Keratinocyte (primary cell): ENCODE measurements around the gene CLPSL2. TPM values are rescaled to one million over a fixed set of nuclear protein-coding genes. Genes with fewer than 3 reads are reported as not detected.

Source experiments
- DNase-seq: peaks from one replicate; pipeline ENCODE4 v3.0.0-alpha.2; 2011; ENCODE audit warnings: low read depth, missing footprints, low spot score
- FAIRE-seq: peaks from 2 replicates; lab custom pipeline; 2011; peaks lifted over from hg19 to GRCh38; lab: Jason Lieb, UNC
- H2AFZ ChIP-seq: 2 replicates; pipeline ENCODE4 v1.6.0; 2012; ENCODE audit warnings: low read length, control low read depth, inconsistent platforms; ENCODE audit not compliant: control insufficient read depth
- H3K27ac ChIP-seq: 2 replicates; pipeline ENCODE4 v1.5.1; 2011; ENCODE audit warnings: low read length; ENCODE audit not compliant: control insufficient read depth, insufficient read depth
- H3K27me3 ChIP-seq: 3 replicates; pipeline ENCODE4 v1.6.0; 2011; ENCODE audit warnings: low read length; ENCODE audit not compliant: control insufficient read depth, insufficient read depth; ENCODE audit errors: extremely low read depth
- H3K36me3 ChIP-seq, 2 experiments: 2 replicates in 1 of 2; 3 replicates in 1 of 2; pipeline ENCODE4 v1.5.1; 2011; ENCODE audit warnings: low read length in 2 of 2, mild to moderate bottlenecking in 1 of 2; ENCODE audit not compliant: control insufficient read depth in 2 of 2, insufficient read depth in 2 of 2; ENCODE audit errors: extremely low read depth in 1 of 2
- H3K4me1 ChIP-seq: 3 replicates; pipeline ENCODE4 v1.5.1; 2011; ENCODE audit warnings: low read length; ENCODE audit not compliant: control insufficient read depth, insufficient read depth; ENCODE audit errors: extremely low read depth
- H3K4me2 ChIP-seq: 3 replicates; pipeline ENCODE4 v1.6.0; 2011; ENCODE audit warnings: low read depth, low read length; ENCODE audit not compliant: control insufficient read depth, insufficient read depth; ENCODE audit errors: extremely low read depth
- H3K4me3 ChIP-seq, 3 experiments: fragments of 200-600 bp in 1 of 3; sonication (generic) in 1 of 3; 2 replicates in 2 of 3; 3 replicates in 1 of 3; pipeline ENCODE4 v1.5.1; 2011 to 2016; ENCODE audit warnings: low read length in 3 of 3, mild to moderate bottlenecking in 3 of 3, control low read depth in 2 of 3, inconsistent platforms in 1 of 3, low read depth in 1 of 3, mixed read lengths in 1 of 3, mixed run types in 1 of 3, moderate library complexity in 1 of 3; ENCODE audit not compliant: control insufficient read depth in 2 of 3, insufficient read depth in 2 of 3; ENCODE audit errors: extremely low read depth in 1 of 3
- H3K79me2 ChIP-seq: 2 replicates; pipeline ENCODE4 v1.6.0; 2012; ENCODE audit warnings: low read length; ENCODE audit not compliant: control insufficient read depth, insufficient read depth
- H3K9ac ChIP-seq: 3 replicates; pipeline ENCODE4 v1.6.0; 2011; ENCODE audit warnings: low read length; ENCODE audit not compliant: control insufficient read depth, insufficient read depth; ENCODE audit errors: extremely low read depth
- H3K9me1 ChIP-seq: 3 replicates; pipeline ENCODE4 v1.6.0; 2011; ENCODE audit warnings: low read length; ENCODE audit not compliant: control insufficient read depth, insufficient read depth; ENCODE audit errors: extremely low read depth
- H3K9me3 ChIP-seq: 2 replicates; pipeline ENCODE4 v1.5.1; 2012; ENCODE audit warnings: low read depth, low read length; ENCODE audit not compliant: control insufficient read depth
- H4K20me1 ChIP-seq: 3 replicates; pipeline ENCODE4 v1.6.0; 2011; ENCODE audit warnings: low read length; ENCODE audit not compliant: control insufficient read depth, insufficient read depth; ENCODE audit errors: extremely low read depth
- EZH2 ChIP-seq: IDR thresholded peaks from one replicate; pipeline ENCODE4 v1.6.1; 2012; ENCODE audit warnings: inconsistent platforms, mild to moderate bottlenecking, low read length, moderate library complexity
- dilution Hi-C: fragments of 300-500 bp; cut with MboI; formaldehyde crosslinking; loops from one replicate; pipeline ENCODE4 v1.7.0; 2020; ENCODE audit warnings: low sequenced_read_pairs; ENCODE audit not compliant: extremely low pct_ligation_motif_present
- polyA plus RNA-seq, 5 experiments: library from polyadenylated mRNA; depleted of rRNA in 3 of 5; stranded (reverse) in 3 of 5; stranded (forward) in 1 of 5; unstranded in 1 of 5; fragments of >200 nt; gene quantifications; 1 replicate in 1 of 5; 2 replicates in 3 of 5; 3 replicates in 1 of 5; pipeline versions ENCODE4 v1.2.1 to v1.2.3, GENCODE V29; 2011 to 2012; ENCODE audit warnings: missing spikeins in 2 of 5, low read depth in 1 of 5, low replicate concordance in 1 of 5
- TF ChIP-seq, protein P1 (sequence below), 3 experiments: IDR thresholded peaks in 1 of 3; conservative IDR thresholded peaks in 1 of 3; optimal IDR thresholded peaks in 1 of 3; 2 replicates in 2 of 3; 3 replicates in 1 of 3; pipeline versions ENCODE3 to v1.5.1; 2011; ENCODE audit warnings: low read length in 3 of 3, mild to moderate bottlenecking in 3 of 3, moderate library complexity in 2 of 3, control low read depth in 1 of 3, inconsistent platforms in 1 of 3; ENCODE audit not compliant: insufficient read depth in 2 of 3; ENCODE audit errors: extremely low read depth in 1 of 3

Gene CLPSL2
- polyA plus RNA-seq, 1 donor (not counting 4 experiments of a cell fraction or from before 2014, with no cell fraction given), result not detected

DNA sequence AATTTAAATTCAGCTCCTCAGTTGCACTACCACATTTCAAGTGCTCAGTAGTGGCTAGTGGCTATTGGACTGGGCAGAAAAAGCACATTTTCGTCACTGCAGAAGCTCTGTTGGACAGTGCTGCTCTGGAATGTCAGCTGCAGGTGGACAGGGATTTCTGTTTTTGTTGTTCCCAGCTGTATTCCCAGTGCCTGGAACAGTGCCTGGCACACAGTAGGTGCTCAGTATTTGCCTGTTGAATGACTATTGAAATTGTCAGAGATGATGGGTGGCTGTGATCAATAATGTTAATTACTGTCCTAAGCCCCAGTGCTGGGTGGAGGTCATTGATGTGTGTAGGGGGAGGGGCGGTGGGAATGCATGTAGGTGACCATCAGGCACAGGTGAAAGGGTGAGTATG is 9.9 kb downstream of the CLPSL2 start:
- TF ChIP-seq, protein P1, sequence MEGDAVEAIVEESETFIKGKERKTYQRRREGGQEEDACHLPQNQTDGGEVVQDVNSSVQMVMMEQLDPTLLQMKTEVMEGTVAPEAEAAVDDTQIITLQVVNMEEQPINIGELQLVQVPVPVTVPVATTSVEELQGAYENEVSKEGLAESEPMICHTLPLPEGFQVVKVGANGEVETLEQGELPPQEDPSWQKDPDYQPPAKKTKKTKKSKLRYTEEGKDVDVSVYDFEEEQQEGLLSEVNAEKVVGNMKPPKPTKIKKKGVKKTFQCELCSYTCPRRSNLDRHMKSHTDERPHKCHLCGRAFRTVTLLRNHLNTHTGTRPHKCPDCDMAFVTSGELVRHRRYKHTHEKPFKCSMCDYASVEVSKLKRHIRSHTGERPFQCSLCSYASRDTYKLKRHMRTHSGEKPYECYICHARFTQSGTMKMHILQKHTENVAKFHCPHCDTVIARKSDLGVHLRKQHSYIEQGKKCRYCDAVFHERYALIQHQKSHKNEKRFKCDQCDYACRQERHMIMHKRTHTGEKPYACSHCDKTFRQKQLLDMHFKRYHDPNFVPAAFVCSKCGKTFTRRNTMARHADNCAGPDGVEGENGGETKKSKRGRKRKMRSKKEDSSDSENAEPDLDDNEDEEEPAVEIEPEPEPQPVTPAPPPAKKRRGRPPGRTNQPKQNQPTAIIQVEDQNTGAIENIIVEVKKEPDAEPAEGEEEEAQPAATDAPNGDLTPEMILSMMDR (optimal IDR thresholded peaks at IDR 0.05 in 1 of 3, IDR thresholded peaks at IDR 0.05 in 1 of 3, conservative IDR thresholded peaks at IDR 0.05 in 1 of 3; ENCODE audit: extremely low read depth in 1 of 3, insufficient read depth in 2 of 3, low read length in 3 of 3), result no peak
- no peak for TF ChIP-seq EZH2
- no peak for FAIRE-seq
- H3K4me2 ChIP-seq, result no peak overlapping the region
- dilution Hi-C loops, result no loop called here
- H3K79me2 ChIP-seq, result no peaks in the 10 kb centered on the region
- H3K9ac ChIP-seq, result no peak overlapping the region
- H2AFZ ChIP-seq, result no peak overlapping the region
- H4K20me1 ChIP-seq, result no peaks in the 10 kb centered on the region
- no peaks in the 10 kb centered on the region for H3K9me1 ChIP-seq
- H3K4me1 ChIP-seq, result peaks cover 6% of the 10 kb centered on the region
- H3K27me3 ChIP-seq, result peaks cover 37% of the 10 kb centered on the region
- H3K27ac ChIP-seq, result no peak overlapping the region
- H3K36me3 ChIP-seq, result no peaks in the 10 kb centered on the region
- DNase-seq, result no peak
- no peak overlapping the region for H3K4me3 ChIP-seq
- H3K9me3 ChIP-seq, result no peaks in the 10 kb centered on the region

DNA sequence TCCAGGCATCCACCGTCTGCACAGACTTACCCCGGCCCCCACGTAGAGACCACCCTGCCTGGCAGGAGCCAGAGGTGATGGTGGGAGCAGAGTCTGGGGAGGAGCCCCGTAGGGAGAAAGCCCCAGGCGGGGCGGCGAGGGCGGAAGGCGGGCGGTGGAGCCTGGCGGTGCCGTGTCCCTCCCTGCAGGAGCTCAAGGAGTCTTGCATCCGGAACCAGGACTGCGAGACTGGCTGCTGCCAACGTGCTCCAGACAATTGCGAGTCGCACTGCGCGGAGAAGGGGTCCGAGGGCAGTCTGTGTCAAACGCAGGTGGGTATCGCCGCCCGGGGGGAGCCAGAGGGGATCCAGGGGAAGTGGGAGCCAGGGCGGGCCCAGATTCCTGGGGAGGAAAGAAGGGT is 10.4 kb downstream of the CLPSL2 start:
- no peak for DNase-seq
- dilution Hi-C loops, result no loop called here

More for the DNA sequence above, 10.4 kb downstream of the CLPSL2 start:
- peaks cover 6% of the 10 kb centered on the region for H3K4me1 ChIP-seq
- peak; percentile 76 for TF ChIP-seq EZH2
- TF ChIP-seq, protein P1 (optimal IDR thresholded peaks at IDR 0.05 in 1 of 3, IDR thresholded peaks at IDR 0.05 in 1 of 3, conservative IDR thresholded peaks at IDR 0.05 in 1 of 3; ENCODE audit: extremely low read depth in 1 of 3, insufficient read depth in 2 of 3, low read length in 3 of 3), result no peak
- no peaks in the 10 kb centered on the region for H4K20me1 ChIP-seq
- peak overlapping the region; percentile 23 for H3K4me2 ChIP-seq
- FAIRE-seq, result no peak
- H3K9me3 ChIP-seq, result no peaks in the 10 kb centered on the region
- H3K27me3 ChIP-seq, result peaks cover 37% of the 10 kb centered on the region
- H2AFZ ChIP-seq, result no peak overlapping the region
- H3K27ac ChIP-seq, result no peak overlapping the region
- no peaks in the 10 kb centered on the region for H3K36me3 ChIP-seq
- no peaks in the 10 kb centered on the region for H3K9me1 ChIP-seq
- no peak overlapping the region for H3K9ac ChIP-seq
- no peaks in the 10 kb centered on the region for H3K79me2 ChIP-seq
- H3K4me3 ChIP-seq, result no peak overlapping the region
